Naive thymus-derived CD4-positive, alpha-beta T cell (primary cell): ENCODE data around the gene GRIK4. TPM values are rescaled to one million over a fixed set of nuclear protein-coding genes. Genes with fewer than 3 reads are reported as not detected.

Source experiments
- ATAC-seq: fragments of 150-1000 bp; cut with Tn5 transposase; 2 replicates; pipeline ENCODE4 v1.10.0; 2021; ENCODE audit warnings: mild to moderate bottlenecking, moderate library complexity
- CTCF ChIA-PET: fragments of 350-600 bp; sonication (Branson Sonifier 250); formaldehyde crosslinking; loops from one replicate; lab custom pipeline; 2021; ENCODE audit warnings: antibody characterized with exemption; lab: Charles Lee
- POLR2A ChIA-PET: fragments of 350-600 bp; sonication (Branson Sonifier 250); formaldehyde crosslinking; loops from one replicate; lab custom pipeline; 2021; ENCODE audit warnings: antibody characterized with exemption, inconsistent platforms; lab: Charles Lee
- DNase-seq, 9 donors: peaks; one replicate each; pipeline versions ENCODE4 v3.0.0 to v3.0.0-alpha.2; 2020 to 2022; ENCODE audit warnings: mixed read lengths in 1 of 9
- H3K27ac ChIP-seq: one replicate; pipeline ENCODE4 v1.7.0; 2013; ENCODE audit warnings: mild to moderate bottlenecking, low read depth, low read length, moderate library complexity
- H3K27me3 ChIP-seq, 2 donors: one replicate each; pipeline ENCODE4 v1.7.0; 2013; ENCODE audit warnings: low read length in 2 of 2, mild to moderate bottlenecking in 2 of 2, moderate library complexity in 2 of 2; ENCODE audit not compliant: control insufficient read depth in 2 of 2, insufficient read depth in 2 of 2
- H3K36me3 ChIP-seq, 3 experiments: 1 replicate in 2 of 3; 2 replicates in 1 of 3; pipeline ENCODE4 v1.7.0; 2013; ENCODE audit warnings: low read length in 3 of 3, mild to moderate bottlenecking in 3 of 3, moderate library complexity in 1 of 3; ENCODE audit not compliant: insufficient read depth in 3 of 3, control insufficient read depth in 2 of 3
- H3K4me1 ChIP-seq, 2 donors: one replicate each; pipeline ENCODE4 v1.7.0; 2013; ENCODE audit warnings: low read length in 2 of 2, mild to moderate bottlenecking in 2 of 2, moderate library complexity in 1 of 2; ENCODE audit not compliant: control insufficient read depth in 2 of 2, insufficient read depth in 2 of 2
- H3K4me3 ChIP-seq: 2 replicates; pipeline ENCODE4 v1.7.0; 2013; ENCODE audit warnings: mild to moderate bottlenecking, low read length
- H3K9me3 ChIP-seq, 3 experiments: 1 replicate in 2 of 3; 2 replicates in 1 of 3; pipeline ENCODE4 v1.7.0; 2013; ENCODE audit warnings: low read length in 3 of 3; ENCODE audit not compliant: control insufficient read depth in 2 of 3
- H3K27ac Mint-ChIP-seq, 9 donors: one replicate each; pipeline ENCODE4 v1.8.0; 2020 to 2022; ENCODE audit warnings: mixed read lengths in 9 of 9, mild to moderate bottlenecking in 8 of 9, moderate library complexity in 5 of 9, inconsistent platforms in 2 of 9
- H3K27me3 Mint-ChIP-seq, 5 donors: one replicate each; pipeline ENCODE4 v1.8.0; 2021 to 2022; ENCODE audit warnings: mixed read lengths in 5 of 5, mild to moderate bottlenecking in 1 of 5
- H3K36me3 Mint-ChIP-seq, 5 donors: one replicate each; pipeline ENCODE4 v1.8.0; 2020 to 2022; ENCODE audit warnings: mixed read lengths in 5 of 5, mild to moderate bottlenecking in 3 of 5, inconsistent platforms in 1 of 5
- H3K4me1 Mint-ChIP-seq, 7 donors: one replicate each; pipeline ENCODE4 v1.8.0; 2020 to 2022; ENCODE audit warnings: mixed read lengths in 7 of 7, mild to moderate bottlenecking in 3 of 7, inconsistent platforms in 1 of 7
- H3K4me3 Mint-ChIP-seq, 10 donors: one replicate each; pipeline ENCODE4 v1.8.0; 2020 to 2022; ENCODE audit warnings: mild to moderate bottlenecking in 10 of 10, mixed read lengths in 10 of 10, moderate library complexity in 6 of 10, inconsistent platforms in 2 of 10
- H3K9me3 Mint-ChIP-seq, 11 donors: one replicate each; pipeline ENCODE4 v1.8.0; 2020 to 2022; ENCODE audit warnings: mixed read lengths in 11 of 11, mild to moderate bottlenecking in 4 of 11, inconsistent platforms in 1 of 11, moderate library complexity in 1 of 11
- intact Hi-C, 2 donors: fragments of 100-400 bp; cut with micrococcal nuclease; formaldehyde crosslinking; loops; one replicate each; pipeline ENCODE4 v1.15.1; 2023
- polyA plus RNA-seq, 2 donors: library from polyadenylated mRNA; unstranded; fragments of 300-500 nt; fragmentation: Illumina TruSeq; gene quantifications; one replicate each; pipeline ENCODE4 v1.2.3, GENCODE V29; 2021
- total RNA-seq, 6 experiments: library from RNA in 5 of 6; stranded (reverse) in 5 of 6; gene quantifications; 1 replicate in 5 of 6; 2 replicates in 1 of 6; pipeline ENCODE4 v1.2.3 and lab custom pipeline; 2021 to 2026

The GRIK4 gene
- total and polyA plus RNA-seq, 7 experiments from 2014 or later = 0.93 to 3.8 TPM; not detected in 5

DNA sequence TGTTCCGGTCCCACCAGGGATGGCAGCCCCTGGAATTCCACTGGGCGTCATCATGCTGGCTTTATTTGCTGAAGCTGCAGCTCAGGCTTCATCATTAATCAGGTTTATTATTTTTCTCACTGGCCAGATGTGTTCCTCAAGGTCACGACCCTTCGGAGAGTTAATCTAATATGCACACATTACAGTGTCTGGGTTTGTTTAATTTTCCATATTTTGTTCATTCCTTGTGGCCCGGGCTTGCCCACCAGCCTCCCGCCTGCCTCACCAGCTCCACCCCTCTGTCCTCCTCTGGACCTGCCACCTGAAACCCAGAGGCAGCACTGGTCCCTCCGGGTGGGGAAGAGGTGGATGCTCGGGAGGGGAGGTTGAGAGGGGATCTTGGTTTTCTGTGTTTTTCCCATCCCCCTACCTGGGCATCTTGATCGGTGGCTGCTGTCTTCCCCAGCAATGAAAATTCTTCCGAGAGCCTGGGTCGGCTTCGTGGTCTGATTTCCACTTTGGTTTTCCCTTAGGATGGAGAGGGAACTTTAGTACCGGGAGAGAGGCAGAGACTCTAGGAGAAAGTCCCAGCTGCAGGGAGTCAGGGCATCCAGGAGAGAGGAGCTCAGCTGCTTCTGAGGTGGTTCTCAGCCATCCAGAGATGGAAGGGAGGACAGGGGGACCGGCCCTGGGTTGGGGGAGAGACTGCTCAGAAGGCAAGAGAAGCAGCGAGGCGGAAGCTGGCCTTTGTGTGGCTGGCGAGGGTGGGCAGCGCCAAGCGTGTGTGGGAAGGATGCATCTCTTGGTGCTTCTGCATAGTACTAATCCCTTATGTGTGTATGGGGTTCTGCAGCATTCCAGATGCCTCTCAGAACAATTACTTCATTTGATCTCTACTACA is 2.1 kb downstream of the GRIK4 start:
- Mint-ChIP-seq H3K36me3 (no peaks in the 10 kb centered on the region), H3K27me3 (peaks cover 54 to 77% (median 69%) of the 10 kb centered on the region in 5 donors), H3K4me1 (peaks cover 0 to 12% (median 3%) of the 10 kb centered on the region in 7 donors), H3K4me3 (peak overlapping the region in 6 of 10 donors; percentile 39 to 68 (median 57)), H3K9me3 (peaks cover 0 to 1% (median 0%) of the 10 kb centered on the region in 11 donors), H3K27ac (peak overlapping the region in 1 of 9 donors; percentile 18)
- ATAC-seq = no peak
- Histone ChIP-seq H3K27me3 (peaks cover 0 to 7% of the 10 kb centered on the region in 2 donors), H3K9me3 (no peaks in the 10 kb centered on the region), H3K4me3 (no peak overlapping the region), H3K4me1 (no peaks in the 10 kb centered on the region), H3K36me3 (no peaks in the 10 kb centered on the region), H3K27ac (no peak overlapping the region)
- no peak for DNase-seq
- CTCF ChIA-PET = interaction anchor here (0.7 kb wide), 1 partner anchor 22 kb away, joined by 3 read pairs; no protein-coding TSS in a partner anchor
- intact Hi-C loops = loop anchor here (5.0 kb wide), 2 partner anchors 176 to 1994 kb away; partner anchors contain the start of gene ARHGEF12 (in 1 of the 2)
- POLR2A ChIA-PET = no interaction called here

DNA sequence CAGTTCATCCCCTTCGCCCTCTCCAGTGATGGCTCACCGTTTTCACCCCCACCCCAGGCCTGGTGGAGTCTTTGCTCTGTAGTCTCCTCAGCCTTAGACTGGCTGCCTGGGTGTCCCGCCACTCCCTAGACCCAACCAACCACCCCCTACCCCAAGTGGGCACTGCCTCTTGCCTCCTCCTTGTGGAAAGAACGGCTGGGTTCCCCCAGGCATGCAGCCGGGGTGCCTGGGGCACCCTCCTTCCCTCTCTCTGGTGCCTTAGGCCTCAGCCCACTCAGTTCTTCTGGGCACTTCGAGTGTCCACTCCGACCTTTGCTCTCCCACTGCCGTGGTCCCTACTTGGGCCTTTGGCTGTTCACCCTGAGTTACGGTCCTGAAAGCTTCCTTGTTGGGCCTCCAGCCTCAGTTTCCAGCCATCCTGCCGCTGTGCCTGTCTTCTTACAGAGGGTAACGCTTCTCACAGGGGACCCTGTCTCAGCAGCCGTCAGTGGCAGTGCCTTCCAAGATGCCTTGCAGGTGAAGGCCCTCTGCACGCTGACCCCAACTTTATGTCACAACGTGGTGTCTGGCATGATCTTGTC is 3.1 kb downstream of the GRIK4 start:
- H3K4me1 ChIP-seq = no peaks in the 10 kb centered on the region
- no peak overlapping the region for H3K27ac ChIP-seq
- no peak overlapping the region for H3K4me3 ChIP-seq
- no peaks in the 10 kb centered on the region for H3K36me3 Mint-ChIP-seq
- peaks cover 0 to 12% (median 3%) of the 10 kb centered on the region in 7 donors for H3K4me1 Mint-ChIP-seq
- peaks cover 0 to 7% of the 10 kb centered on the region in 2 donors for H3K27me3 ChIP-seq
- peaks cover 49 to 69% (median 61%) of the 10 kb centered on the region in 5 donors for H3K27me3 Mint-ChIP-seq
- peaks cover 0 to 1% (median 0%) of the 10 kb centered on the region in 11 donors for H3K9me3 Mint-ChIP-seq
- H3K27ac Mint-ChIP-seq = no peak overlapping the region
- DNase-seq (no peak), ATAC-seq (no peak)
- no peaks in the 10 kb centered on the region for H3K36me3 ChIP-seq
- no peak overlapping the region for H3K4me3 Mint-ChIP-seq
- intact Hi-C loops = loop anchor here (5.0 kb wide), 2 partner anchors 177 to 1993 kb away; partner anchors contain the start of gene ARHGEF12 (in 1 of the 2)
- POLR2A ChIA-PET = no interaction called here
- no peaks in the 10 kb centered on the region for H3K9me3 ChIP-seq
- CTCF ChIA-PET = no interaction called here

DNA sequence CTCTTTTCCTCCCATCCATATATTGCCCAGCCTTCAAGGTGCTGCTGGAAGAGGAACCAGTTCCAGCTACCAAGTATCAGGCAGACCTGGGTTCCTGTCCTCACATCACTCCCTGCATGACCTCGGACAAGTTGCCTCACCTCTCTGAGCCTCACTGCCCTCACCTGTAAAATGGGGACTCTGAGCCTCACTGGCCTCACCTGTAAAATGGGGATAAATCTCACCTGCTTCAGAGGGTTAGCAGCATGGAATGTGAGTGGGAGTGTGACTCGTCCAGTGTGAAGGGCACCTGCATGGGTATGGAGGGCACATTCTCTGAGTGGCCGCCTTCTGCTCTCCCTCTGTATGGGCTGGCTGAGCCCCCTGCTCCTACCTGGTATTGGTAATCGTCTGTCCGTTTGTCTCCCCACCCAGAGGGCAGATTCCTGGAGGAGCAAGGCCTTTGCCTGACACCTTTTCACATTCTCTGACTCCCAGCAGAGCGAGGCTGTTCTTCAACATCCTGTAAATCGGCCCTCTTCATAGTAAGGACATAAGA is 3.7 kb downstream of the GRIK4 start:
- no peak overlapping the region for H3K4me3 Mint-ChIP-seq
- intact Hi-C loops = no loop called here
- POLR2A ChIA-PET = no interaction called here
- peaks cover 0 to 3% (median 0%) of the 10 kb centered on the region in 11 donors for H3K9me3 Mint-ChIP-seq
- H3K4me1 Mint-ChIP-seq = peaks cover 0 to 12% (median 3%) of the 10 kb centered on the region in 7 donors
- H3K36me3 Mint-ChIP-seq = no peaks in the 10 kb centered on the region
- Histone ChIP-seq H3K27ac (no peak overlapping the region), H3K9me3 (no peaks in the 10 kb centered on the region), H3K4me1 (no peaks in the 10 kb centered on the region), H3K4me3 (no peak overlapping the region), H3K27me3 (peaks cover 0 to 4% of the 10 kb centered on the region in 2 donors), H3K36me3 (no peaks in the 10 kb centered on the region)
- no peak overlapping the region for H3K27ac Mint-ChIP-seq
- CTCF ChIA-PET = no interaction called here
- ATAC-seq (no peak), DNase-seq (no peak)
- peaks cover 43 to 67% (median 58%) of the 10 kb centered on the region in 5 donors for H3K27me3 Mint-ChIP-seq

DNA sequence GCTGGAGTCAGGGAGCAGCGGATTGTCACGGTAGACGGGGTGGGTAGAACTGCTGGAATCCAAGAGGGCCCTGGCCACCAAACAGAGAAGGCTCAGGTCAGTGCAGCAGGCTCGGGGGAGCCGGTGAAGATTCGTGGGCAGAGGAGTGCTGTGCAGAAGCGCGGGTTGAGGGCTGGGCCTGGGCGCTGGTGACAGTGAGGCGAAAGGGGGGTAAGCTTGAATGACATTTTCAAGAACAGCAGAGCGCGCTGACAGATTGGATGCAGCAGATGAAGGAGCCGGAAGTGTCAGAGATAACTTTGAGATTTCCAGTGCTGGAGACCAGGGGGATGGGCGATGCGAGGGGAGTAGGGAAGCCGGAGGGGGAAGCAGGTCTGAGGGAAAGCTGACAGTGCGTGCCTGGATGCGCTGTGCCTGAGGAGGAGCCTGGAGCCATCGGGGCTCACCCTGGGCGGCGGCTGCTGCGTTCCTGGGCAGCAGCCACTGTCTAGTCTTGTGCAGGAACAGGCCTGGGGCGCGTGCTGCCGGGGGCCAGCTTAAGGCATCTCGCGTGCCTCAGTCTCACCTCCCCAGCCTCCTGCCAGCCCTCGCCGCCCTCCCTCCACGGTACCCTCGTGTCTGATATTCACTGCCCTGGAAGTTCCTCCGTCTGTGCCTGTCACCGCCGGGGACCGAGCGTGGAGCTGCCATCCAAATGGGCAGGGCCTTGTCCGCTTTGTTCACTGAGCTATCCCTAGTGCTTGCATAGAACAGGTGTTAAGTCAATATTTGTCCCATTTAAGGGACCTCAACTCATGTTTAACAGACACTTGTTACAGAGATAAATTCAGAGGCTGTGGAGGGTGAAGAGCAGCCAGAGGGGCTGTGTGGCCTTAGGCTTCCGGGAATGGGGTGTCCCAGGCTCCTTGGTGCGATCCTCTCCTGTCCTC is 5.2 kb downstream of the GRIK4 start:
- ChIA-PET POLR2A (no interaction called here), CTCF (no interaction called here)
- Histone ChIP-seq H3K4me3 (no peak overlapping the region), H3K27ac (no peak overlapping the region), H3K36me3 (no peaks in the 10 kb centered on the region), H3K4me1 (no peaks in the 10 kb centered on the region), H3K27me3 (no peaks in the 10 kb centered on the region), H3K9me3 (no peaks in the 10 kb centered on the region)
- Mint-ChIP-seq H3K4me1 (peaks cover 0 to 9% (median 0%) of the 10 kb centered on the region in 7 donors), H3K36me3 (no peaks in the 10 kb centered on the region), H3K27me3 (peaks cover 33 to 63% (median 50%) of the 10 kb centered on the region in 5 donors), H3K9me3 (peaks cover 0 to 3% (median 0%) of the 10 kb centered on the region in 11 donors), H3K4me3 (no peak overlapping the region), H3K27ac (no peak overlapping the region)
- ATAC-seq (no peak), DNase-seq (no peak)
- intact Hi-C loops = no loop called here

DNA sequence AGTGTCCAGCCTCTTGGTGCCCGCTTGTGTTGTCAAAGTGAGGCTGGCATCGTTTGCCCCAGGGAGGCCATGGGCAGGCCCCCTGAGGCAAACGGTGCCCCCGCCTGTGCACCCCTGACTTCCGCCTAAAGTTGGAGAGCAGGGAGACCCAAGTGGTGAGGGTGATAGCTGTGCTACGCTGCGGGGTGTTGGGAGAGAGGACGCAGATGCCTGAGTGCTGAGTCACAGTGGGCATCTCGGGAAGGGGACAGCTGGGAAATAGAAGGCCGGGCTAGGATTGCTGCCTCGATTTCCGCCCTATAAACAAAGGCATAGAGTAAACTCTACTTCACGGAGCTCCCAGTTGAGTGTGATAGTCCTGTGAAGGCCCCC is 5.8 kb downstream of the GRIK4 start:
- no peak overlapping the region for H3K4me3 Mint-ChIP-seq
- ATAC-seq = no peak

DNA sequence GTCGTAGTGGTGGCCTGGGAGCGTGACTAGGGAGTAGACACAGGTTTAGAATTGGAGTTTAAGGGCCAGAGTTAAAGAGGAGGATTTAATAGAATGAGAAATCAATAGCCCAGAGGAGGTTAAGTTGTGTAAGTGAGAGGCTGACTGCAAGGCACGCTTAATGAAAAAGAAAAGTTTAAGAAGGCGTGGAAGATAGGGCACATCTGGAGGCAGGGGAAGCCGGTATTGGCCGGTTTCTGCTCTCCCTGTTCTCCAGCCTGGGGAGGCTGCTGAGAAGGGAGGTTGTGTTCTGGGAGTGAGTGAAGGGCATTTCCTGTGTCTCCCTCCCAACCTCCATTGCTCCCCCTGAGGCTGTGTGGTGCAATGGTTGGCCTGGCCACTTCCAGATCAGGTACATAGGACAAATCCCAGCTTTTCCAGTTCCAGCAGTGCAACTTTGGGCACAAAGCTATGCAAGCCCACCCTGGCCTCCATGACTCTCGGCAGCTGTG is 6.3 kb downstream of the GRIK4 start:
- Histone ChIP-seq H3K4me1 (no peaks in the 10 kb centered on the region), H3K36me3 (no peaks in the 10 kb centered on the region), H3K9me3 (no peaks in the 10 kb centered on the region), H3K4me3 (no peak overlapping the region), H3K27me3 (no peaks in the 10 kb centered on the region), H3K27ac (no peak overlapping the region)
- intact Hi-C loops = no loop called here
- Mint-ChIP-seq H3K9me3 (peaks cover 0 to 3% (median 0%) of the 10 kb centered on the region in 11 donors), H3K4me3 (no peak overlapping the region), H3K27me3 (peaks cover 32 to 63% (median 43%) of the 10 kb centered on the region in 5 donors), H3K27ac (no peak overlapping the region), H3K36me3 (no peaks in the 10 kb centered on the region), H3K4me1 (peaks cover 0 to 5% (median 0%) of the 10 kb centered on the region in 7 donors)
- CTCF ChIA-PET = no interaction called here
- DNase-seq (no peak), ATAC-seq (no peak)
- POLR2A ChIA-PET = no interaction called here

More for the DNA sequence above, 5.8 kb downstream of the GRIK4 start:
- H3K27ac Mint-ChIP-seq = no peak overlapping the region
- H3K27me3 Mint-ChIP-seq = peaks cover 36 to 66% (median 45%) of the 10 kb centered on the region in 5 donors
- no peak for DNase-seq
- peaks cover 0 to 5% (median 0%) of the 10 kb centered on the region in 7 donors for H3K4me1 Mint-ChIP-seq
- peaks cover 0 to 3% (median 0%) of the 10 kb centered on the region in 11 donors for H3K9me3 Mint-ChIP-seq
- Histone ChIP-seq H3K9me3 (no peaks in the 10 kb centered on the region), H3K27ac (no peak overlapping the region), H3K36me3 (no peaks in the 10 kb centered on the region), H3K4me3 (no peak overlapping the region), H3K4me1 (no peaks in the 10 kb centered on the region), H3K27me3 (no peaks in the 10 kb centered on the region)
- ChIA-PET CTCF (no interaction called here), POLR2A (no interaction called here)
- intact Hi-C loops = no loop called here
- no peaks in the 10 kb centered on the region for H3K36me3 Mint-ChIP-seq
